Occipital lobe (tissue), 2 donors: ENCODE measurements around the gene FICD. TPM values are rescaled to one million over a fixed set of nuclear protein-coding genes. Genes with fewer than 3 reads are reported as not detected.
"Not testable (repeated sequence)": the region's sequence is repeated elsewhere in the genome, so short reads cannot be mapped to it uniquely, and the experiment has no call there.

Experiments used
- DNase-seq: peaks from one replicate; lab custom pipeline; 2025; lab: John Stamatoyannopoulos, UW
- total RNA-seq: library from RNA; depleted of rRNA; stranded (reverse); fragments of >200 nt; gene quantifications from one replicate; pipeline ENCODE4 v1.2.3, GENCODE V29; 2014

The FICD gene
- 5.0 TPM for total RNA-seq

DNA sequence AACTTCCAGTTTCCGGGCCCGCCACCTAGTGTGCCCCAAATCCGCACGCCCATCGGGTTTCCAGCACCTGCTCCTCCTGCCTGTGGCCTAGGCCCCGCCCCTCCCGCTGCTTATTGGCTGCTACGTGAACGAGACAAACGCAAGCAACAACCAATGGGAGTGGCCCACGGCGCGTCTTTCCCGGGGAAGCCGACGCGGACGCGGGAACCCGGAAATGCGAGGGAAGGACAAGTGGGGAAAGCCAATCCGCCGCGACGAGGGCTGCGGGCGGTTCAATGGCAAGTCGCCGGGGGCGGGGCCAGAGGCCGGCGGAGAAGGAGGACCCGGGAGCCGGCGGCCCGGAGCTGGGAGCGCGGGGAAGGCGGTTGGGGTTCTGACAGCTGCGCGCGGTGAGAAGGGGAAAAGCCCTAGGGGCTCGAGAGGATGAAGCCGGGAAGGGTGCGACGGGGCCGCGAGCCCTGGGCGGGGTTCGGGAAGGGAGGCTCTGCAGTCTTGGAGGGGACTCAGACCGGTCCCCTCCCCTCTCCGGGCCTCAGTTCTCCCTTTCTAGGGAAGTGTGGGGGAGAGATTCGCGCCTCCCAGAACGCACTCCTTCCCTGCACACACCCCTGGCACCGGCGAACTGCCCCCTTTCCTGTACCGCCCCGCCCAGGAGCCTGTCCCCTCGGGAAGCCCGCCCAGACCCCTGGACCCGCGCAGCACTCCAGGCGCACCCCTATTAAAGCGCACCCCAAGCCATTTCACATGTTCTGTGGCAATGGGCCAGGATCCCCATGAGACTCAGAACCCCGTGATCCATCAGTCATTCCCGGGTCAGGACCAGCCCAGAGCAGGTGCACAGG is at the start of gene FICD:
TSS of gene FICD (plus strand) at position 305 of the 842 bp plus-strand sequence. CDS start 1,696 bp downstream, outside the sequence.
- DNase-seq, result peak; percentile 100

DNA sequence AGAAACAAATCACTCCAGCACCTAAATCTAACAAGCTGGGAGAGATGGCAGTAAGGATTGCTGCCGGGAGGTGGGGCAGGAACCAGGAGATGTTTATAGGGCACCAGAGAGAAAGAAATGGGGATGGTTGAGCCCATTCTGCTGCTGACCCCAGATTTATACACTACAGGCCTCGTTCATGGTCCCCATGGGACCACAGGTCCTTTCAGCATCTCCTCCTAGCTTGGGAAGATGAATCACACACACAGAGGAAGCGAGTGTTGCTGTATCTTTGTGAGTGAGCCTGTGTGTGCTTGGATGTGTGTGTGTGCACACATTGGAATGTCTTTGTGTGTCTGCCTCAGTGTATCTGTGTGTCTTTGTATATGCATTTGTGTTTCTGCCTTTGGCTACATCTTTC is 49.7 kb upstream of the FICD start:
- DNase-seq, result no peak

DNA sequence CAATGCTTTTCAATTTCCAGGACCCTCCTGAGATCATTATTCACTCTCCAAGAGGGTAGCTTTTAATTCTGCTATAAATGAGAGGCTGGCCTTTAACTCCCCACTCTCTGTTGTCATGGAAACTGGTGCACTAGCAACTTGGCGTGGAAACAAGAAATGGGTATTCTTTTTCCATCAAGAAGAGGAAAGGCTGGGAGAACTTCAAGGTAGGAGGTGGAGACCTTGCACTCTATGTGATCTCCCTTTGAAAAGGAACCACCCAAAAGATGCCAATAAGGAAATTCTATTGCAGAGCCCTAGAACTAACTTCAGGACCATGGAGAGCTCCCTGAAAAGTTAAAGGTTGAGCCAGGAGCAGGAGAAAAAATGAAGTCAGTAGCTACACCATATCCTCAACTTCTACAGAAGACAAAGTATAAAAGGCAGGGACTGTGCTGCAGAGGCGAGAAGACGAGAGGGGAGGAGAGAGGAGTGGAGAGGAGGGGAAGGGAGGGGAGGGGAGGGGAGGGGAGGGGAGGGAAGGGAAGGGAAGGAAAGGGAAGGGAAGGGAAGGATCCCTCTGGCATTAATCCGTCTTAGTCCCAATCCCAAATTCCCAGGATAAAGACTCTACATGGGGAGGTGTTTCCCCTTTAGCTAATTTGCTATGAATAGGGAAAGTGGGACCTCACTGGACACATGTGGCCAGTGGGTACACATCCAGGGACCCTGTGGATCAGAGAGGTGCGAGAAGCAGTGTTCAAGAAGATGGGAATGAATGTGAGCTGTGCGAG is 46.7 kb upstream of the FICD start:
- no peak for DNase-seq

DNA sequence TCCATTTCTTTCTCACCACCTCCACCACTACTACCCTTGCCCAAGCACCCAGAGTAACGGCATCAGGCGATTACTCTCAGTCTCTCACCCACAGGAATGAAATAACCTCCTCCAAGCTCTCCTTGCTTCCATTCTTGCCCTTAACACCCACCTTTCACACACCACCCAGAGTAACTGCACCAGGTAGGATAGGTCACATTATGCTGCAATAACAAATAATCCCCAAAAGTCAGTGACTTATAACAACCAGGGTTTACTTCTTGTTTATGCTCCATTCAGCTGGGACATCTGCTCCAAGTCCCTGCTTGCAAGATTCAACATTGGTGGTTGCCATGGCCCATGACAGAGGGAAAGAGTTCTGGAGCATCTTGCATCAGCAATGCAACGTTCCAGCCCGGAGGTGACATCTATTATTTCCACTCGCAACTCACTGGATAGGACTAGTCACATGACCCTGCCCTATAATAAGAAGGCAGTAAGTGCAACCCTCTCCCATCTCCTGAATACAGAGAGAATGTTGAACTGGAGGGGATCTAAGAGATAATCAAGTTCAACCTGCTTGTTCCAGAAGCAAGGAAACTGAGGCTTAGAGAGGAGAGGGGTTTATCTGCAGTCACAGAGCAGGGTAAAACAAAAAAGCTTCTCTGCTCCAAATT is 41.5 kb upstream of the FICD start:
- no peak for DNase-seq

DNA sequence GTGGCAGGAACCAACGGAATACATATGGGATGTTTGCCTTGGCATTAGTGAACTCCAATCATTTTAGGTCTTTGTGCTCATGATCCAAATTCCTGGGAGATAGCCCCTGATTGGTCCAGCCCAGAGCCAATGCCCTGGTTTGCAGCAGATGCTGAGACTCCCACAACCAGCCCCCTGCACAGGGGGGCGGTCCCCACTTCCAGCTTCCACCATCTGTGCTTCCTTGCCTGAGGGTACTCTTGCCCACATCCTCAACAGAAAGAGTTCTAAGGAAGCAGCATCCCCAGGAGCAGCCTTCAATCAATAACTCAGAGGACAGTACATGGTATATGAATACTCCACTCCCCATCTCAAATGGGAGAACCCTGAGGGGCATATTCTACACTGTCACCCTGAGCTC is 39.7 kb upstream of the FICD start:
- no peak for DNase-seq

DNA sequence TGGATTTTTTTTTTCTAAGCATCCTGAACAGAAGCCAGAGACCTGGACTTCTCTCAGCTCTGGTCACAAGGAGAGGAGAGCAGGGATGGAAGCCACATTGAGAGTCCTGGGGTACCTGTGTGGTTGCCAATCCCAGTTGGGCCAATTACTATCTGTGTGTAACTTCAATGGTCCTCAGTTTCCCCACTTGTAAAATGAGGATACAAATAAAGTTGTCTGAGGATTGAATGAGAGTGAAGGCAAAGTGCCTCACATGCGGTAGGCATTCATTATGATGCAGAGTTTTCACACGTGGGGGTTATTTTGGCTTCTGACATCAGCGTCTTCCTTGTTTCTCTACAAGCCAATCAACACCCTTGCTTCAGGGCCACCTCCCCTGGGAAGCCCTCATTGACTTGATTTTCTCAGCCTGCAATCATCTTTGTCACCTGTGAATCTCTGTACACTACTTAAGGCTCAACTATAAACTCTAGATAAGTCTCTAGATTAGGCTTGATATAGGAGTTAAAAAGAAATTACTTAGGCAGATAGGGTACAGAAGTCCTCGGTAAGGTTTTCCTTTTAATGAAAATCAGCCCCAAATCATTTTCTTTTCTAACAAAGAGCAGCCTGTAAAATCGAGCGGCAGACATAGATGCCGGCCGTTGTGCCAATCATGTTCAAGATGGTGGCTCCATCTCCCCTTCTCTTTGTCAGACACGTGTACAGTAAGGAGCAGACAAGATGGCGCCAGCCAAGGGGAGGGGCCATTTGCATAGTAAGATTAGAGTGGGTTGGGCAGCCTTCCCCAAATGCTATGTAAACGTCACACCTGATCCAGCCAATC is 37.8 kb upstream of the FICD start:
- no peak for DNase-seq

DNA sequence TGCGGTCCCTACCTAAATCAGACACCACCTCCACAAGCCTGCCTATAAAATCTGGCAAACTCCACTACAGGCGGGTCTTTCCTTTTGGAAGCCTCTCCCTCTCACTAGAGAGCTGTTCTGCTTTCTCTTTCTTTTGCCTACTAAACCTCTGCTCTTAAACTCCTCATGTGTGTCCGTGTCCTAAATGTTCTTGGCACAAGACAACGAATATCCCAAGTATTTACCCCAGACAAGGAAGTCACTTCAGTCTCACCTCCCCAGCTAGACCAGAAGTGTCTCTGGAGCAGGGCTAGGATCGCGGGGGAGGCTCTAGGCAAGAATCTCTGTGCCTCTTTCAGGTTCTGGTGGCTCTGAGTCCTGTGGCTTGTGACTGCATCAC is 37.2 kb upstream of the FICD start:
- DNase-seq, result no peak

DNA sequence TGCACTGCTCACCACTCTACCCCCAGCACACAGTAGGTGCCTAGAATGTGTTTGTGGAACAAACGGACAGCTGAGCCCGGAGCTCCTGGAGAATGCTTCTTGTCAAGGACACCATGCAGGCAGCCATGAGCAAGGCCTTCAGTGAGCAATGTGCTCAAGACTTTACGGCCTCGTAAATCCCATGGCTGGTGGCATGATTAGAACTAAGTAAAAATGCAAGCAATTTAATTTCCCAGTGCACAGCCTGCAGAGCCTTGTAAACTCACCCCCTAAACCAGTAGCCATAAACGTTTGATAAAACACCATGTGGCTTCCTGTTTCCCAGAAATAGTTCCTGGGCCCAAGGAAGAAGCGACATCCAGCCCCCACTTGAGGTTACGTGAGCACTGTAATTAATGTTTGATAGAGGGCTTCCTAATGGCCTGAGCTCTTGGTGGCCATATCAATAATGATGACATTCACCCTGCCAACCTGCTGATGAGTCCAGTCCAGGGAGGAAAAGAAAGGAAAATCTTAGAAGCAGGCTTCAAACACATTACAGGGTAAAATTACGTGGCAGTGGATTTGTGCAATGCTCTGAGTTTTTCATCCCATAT is 36.4 kb upstream of the FICD start:
- no peak for DNase-seq

DNA sequence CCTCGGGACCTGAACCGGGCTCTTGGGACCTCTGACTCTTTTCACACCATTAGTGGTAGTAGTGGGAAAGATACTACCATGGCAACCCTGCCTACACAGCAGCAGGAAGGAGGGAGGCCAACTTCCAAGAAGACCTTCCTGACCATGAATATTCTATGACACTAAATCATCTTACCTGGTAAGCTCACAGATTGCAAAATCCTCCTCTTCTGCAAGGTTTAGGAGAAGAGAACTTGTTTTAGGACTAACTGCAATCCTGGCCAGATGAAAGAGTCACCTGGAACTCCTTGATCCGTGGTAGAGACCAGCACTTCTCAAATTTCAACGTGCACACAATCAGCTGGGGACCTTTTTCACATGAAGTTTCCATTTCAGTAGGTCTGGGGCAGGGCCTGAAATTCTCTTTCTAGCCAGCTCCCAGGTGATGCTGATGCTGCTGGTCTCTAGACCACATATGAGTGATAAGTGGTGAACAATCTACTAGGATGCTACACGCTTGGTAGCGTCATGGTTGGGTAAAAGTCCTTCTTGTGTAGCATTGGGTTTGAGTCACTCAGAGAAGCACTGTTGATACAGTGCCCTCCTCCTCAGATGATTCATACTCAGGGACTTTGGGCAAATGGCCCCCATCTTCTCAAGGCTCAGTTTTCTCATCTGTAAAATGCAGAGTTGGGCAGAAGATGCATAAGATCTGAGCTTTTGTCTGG is 35.6 kb upstream of the FICD start:
- DNase-seq, result no peak

DNA sequence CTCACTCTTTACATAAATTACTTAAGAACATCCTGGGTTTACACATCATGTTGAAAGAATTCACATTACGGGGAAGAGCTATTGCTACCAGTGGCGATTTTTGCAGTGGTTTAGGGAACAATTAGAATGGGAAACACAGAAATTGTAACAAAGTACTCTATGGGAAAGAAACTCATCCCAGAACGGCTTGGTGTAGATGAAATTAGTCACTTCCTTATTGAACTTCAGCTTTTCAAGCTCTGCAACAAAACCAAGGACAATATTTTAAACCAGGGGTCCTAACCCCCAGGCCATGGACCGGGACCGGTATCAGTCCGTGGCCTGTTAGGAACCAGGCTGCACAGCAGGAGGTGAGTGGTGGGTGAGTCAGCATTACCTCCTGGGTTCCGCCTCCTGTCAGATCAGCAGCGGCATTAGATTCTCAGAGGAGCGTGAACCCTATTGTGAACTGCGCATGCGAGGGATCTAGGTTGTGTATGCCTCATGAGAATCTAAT is 32.3 kb upstream of the FICD start:
- DNase-seq, result no peak

DNA sequence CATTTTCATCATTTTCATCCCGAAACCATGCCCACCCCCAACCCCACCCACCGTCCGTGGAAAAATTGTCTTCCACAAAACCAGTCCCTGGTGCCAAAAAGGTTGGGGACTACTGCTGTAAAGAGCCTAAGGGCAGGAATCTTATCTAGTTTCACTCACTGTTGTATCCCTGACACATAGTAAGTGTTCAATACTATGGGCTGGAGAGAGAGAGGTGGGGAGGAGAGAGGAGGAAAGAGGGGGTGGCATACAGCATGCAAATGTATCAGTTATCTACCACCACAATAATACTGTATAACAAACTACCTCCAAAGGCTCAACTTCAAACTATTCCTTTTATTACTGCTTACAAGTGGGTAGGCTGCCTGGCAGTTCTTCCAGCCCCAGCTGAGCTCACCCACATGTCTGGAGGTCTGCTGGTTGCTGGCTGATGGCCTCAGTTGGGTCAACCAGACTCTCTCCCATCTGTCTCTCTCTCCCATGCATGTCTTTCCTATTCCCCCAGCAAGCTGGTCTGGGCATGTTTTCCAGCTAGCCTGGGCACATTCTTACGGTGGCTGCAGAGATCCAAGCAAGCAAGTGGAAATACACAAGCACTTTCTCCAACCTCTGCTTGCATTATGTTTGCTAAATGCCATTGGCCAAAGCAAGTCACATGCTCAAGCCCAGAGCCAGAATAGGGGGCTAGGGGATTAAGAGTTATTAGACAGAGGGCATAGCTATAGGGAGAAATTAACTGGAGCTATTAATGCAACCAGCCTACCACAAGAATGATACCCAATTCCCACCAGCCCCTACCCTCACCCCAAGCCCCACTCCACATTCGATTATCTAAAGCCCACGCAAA is 31.6 kb upstream of the FICD start:
- no peak for DNase-seq

DNA sequence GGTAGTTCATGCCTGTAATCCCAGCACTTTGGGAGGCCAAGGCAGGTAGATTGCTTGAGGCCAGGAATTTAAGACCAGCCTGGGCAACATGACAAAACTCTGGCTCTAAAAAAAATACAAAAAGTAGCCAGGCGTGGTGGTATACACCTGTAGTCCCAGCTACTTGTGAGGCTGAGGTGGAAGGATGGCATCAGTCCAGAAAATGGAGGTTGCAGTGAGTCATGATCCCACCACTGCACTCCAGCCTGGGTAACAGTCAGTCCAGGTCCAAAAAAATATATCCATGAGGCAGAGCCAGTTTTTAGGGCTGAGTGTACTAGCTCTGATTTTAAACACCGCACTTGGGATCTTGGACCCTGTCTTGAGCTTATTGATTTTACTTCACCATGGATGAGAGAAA is 30.6 kb upstream of the FICD start:
- no peak for DNase-seq

DNA sequence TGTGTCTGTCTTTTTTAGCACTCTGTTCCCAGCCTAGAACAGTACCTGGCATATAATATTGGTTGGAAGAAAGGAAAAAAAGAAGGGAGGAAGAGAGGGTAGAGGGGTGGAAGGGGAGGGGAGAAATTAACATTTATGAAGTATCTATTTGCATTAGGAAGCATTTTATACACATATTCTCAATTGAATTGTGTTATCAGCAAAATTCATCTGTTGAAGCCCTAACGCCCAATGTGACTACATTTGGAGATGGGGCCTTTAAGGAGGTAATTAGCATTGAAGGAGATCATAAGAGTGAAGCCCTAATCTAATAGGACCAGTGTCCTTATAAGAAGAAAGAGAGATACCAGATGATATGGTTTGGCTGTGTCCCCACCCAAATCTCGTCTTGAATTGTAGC is 30.2 kb upstream of the FICD start:
- DNase-seq, result no peak

DNA sequence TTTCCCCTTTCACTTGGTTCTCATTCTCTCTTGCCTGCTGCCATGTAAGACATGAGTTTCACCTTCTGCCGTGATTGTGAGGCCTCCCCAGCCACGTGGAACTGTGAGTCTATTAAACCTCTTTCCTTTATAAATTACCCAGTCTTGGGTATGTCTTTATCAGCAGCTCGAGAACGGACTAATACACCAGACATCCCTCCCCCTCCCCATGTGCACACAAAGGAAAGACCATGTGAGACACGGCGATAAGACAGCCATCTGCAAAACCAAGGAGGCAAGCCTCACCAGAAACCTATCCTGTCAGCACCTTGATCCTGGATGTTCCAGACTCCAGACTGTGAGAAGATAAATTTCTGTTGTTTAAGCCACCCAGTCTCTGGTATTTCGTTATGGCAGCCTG is 29.7 kb upstream of the FICD start:
- DNase-seq, result not testable (repeated sequence)

DNA sequence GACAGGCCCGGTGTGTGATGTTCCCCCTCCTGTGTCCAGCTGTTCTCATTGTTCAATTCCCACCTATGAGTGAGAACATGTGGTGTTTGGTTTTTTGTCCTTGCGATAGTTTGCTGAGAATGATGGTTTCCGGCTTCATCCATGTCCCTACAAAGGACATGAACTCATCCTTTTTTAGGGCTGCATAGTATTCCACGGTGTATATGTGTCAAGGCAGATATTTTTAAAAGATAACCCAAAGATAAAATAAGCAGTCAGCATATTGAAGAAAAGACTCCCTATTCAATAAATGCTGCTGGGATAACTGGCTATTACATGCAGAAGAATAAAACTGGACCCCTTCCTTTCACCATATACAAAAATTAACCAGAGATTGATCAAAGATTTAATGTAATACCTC is 28.0 kb upstream of the FICD start:
- DNase-seq, result not testable (repeated sequence)

DNA sequence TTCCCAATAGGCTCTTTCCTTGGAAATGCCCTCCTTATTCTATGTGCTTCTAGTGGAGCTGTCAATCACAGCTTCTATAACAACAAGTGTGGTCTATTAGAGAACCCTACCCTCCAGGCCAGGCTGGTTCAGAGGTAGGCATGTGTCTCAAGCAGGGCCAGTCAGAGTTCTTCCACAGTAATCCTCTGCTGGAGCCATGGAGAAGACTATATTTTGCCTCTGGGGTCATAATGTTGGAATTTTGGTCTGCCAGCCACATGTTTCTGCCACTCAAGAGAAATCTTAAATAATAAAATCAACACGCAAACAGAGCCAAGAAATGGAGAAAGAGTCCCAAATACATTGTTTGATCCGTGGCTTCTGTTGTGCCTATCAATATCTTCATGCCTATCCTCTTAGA is 23.8 kb upstream of the FICD start:
- no peak for DNase-seq

DNA sequence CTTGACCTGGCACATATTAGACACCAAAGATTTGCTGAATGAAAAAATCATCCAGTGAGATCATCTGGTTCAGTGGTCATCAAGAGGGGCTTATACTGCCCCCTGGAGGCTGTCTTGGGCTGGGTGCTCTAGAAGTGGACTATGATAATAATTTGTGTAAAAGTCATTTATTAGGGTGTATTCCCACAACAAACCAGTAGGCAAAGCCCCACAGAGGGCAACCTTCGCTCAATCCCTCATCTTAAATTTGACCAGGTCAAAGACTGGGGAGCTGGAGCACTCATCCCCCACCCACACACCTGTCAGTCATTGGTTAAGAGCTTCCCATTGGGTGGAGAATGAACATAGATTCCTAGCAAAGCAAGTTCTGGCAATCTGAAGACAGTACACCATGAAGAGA is 20.0 kb upstream of the FICD start:
- no peak for DNase-seq

DNA sequence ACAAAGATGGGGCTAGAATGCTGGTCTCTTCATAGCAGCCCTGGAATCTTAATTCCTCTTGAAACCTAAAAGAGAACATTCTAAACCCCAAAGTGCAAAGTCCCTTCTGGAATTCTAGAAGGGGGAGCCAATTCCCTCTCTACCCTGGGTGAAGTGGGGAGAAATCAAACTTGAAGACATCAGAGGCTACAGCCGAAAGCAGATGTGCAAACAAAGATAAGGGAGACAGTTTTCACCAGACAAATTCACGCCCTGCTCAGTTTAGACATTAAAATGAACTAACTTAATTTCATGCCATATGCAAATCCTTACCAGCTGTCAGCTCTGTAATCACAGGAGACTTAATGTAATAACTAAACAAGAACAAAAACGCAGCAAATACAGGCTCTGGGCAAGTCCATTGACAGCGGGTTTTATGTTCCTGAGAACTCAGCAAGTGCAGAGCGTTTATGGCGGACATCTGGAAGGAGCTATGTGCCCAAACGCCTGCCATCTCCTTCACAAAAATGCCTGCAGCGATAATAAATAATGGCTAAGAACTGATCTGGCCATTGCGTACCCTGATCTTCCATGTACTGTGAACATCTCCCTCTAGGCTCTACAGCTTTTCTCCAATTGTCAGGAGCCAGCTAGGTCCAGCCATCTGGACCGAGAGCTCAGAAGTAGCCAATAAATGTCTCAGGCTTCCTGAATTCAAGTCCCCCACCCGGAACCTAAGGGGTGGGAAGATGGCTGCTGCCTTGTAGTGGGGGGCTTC is 19.1 kb upstream of the FICD start:
- no peak for DNase-seq

DNA sequence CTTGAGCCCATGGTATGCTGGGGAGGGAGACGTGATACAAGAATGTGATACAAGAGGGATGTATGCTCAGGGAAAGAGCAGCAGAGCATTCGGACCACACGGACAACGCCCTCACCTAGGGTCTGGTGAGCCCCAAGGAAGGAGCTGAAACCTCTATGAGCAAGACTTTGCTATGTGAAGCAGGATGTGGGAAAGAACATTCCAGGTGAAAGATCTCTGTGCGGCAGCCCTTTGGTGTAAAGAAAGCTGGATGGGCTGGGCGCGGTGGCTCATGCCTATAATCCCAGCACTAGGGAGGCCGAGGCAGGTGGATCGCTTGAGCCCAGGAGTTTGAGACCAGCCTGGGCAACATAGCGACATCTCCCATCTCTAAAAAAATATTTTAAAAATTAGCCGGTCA is 16.9 kb upstream of the FICD start:
- DNase-seq, result no peak
